NCI-H187 treated with DMSO at 0.1 percent for 48 hours (cell line): ENCODE results near the gene SIRPA.

ENCODE experiments used
- DNase-seq: peaks from one replicate; lab custom pipeline; 2025; lab: John Stamatoyannopoulos, UW

The SIRPA gene

DNA sequence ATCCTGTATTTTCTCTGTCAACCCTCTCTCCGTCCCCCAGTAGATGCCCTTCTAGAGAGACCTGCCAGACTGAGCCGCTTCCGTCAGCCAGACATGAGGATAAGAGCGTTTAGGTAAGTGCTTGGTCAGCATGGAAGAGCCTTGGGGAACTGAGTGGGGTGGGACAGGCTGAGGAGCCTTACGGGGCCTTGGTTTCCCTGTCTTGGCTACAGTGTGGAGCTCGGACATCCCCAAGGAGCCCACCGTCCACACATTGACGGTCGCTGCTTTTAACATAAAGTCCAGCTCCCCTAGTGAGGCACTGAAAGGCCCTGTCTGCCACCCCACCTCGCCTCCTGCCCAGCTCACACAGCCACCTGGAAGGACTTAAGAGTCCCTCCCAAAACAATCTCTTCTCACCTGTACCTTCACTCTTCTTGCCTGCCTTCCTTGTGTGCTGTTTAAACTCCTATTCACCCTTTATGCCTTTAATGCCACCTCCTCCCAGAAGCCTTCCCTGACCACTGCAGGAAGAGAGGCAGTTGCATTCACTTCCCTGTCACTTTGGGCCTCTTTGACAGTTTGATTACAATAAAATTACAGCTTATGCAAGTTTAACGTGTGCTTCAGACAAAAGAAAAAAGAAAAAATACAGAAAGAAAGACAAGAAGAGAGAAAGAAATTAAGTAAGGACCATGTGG is 56.4 kb downstream of the SIRPA start:
- DNase-seq: no peak

DNA sequence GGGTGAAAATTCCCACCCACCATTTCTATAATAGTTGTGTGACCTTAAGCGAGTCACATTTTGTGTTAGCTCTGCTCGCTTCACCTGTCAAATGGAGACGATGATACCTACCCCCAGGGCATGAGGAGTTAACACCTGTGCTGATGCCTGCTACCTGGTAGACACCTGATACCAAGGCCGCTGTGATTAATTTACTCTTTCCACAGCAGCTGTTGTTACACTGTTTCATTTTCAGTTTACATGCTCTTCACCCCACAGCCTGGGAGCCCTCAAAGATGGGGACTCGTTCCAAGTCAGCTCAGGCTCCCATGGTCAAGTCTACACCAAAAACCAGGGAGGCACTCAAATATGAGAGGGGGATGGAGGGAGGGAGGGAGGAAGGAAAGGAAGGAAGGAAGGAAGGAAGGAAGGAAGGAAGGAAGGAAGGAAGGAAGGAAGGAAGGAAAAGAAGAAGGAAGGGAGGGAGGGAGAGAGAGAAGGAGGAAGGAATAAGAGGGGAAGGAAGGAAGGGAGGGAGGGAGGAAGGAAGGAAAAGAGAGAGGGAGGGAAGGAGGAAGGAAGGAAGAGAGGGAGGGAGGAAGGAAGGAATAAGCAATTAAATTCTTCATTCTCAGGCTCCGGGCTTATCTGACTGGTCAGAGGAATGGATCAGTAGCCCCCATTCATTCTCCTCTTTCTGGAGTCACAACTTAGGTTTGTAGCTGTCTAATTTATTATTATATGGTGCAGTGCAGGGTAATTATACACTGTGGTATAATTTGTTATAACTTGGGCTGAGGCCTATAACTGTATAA is 57.7 kb downstream of the SIRPA start:
- no peak for DNase-seq

GRCh38 chr20:1953621-1954020 is 58.4 kb downstream of the SIRPA start:
- DNase-seq: no peak

DNA sequence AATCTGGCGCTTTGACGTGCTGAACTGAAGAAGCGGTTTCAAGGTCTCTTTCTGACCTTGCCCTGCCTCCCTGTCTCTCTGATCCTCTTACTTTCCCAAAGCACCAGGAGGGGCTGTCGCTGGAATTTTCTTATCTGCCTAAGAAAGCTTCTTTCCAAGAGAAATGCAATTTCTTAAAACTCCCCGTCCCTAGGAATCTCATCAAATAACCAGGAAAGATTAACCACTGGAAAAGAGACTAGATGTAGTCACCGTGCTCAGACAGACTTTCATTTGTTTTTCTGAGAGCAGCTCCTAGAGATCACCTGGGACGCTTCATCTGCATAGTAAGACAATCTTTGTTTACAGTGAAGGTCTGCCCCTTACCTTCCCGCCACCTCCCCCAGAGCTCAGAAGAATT is 60.0 kb downstream of the SIRPA start:
- DNase-seq: no peak

- DNase-seq: no peak
These were observed 63.2 kb downstream of the SIRPA start for GRCh38 chr20:1958426-1958825.

DNA sequence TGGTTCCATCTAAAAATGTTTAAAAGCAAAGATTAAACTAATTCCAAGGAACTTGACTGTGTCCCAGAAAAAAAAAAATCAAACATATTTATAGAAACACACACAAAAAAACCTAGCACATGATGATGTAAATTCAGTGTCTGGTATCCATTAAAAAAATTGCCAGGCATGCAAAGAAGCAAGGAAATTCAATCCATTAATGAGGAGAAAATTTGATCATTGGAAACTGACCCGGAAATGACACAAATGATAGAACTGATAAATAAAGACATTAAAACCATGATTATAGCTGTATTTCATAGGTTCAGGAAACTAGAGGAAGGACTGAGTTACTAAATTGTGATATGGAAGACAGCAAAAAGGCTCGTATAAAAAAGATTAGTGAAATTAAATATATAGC is 63.9 kb downstream of the SIRPA start:
- DNase-seq: no peak

- DNase-seq: no peak
These were observed 66.2 kb downstream of the SIRPA start for GRCh38 chr20:1961374-1961773.

GRCh38 chr20:1964061-1964460 is 68.9 kb downstream of the SIRPA start:
- no peak for DNase-seq

- DNase-seq: no peak
These were observed 69.6 kb downstream of the SIRPA start for GRCh38 chr20:1964659-1965405.

DNA sequence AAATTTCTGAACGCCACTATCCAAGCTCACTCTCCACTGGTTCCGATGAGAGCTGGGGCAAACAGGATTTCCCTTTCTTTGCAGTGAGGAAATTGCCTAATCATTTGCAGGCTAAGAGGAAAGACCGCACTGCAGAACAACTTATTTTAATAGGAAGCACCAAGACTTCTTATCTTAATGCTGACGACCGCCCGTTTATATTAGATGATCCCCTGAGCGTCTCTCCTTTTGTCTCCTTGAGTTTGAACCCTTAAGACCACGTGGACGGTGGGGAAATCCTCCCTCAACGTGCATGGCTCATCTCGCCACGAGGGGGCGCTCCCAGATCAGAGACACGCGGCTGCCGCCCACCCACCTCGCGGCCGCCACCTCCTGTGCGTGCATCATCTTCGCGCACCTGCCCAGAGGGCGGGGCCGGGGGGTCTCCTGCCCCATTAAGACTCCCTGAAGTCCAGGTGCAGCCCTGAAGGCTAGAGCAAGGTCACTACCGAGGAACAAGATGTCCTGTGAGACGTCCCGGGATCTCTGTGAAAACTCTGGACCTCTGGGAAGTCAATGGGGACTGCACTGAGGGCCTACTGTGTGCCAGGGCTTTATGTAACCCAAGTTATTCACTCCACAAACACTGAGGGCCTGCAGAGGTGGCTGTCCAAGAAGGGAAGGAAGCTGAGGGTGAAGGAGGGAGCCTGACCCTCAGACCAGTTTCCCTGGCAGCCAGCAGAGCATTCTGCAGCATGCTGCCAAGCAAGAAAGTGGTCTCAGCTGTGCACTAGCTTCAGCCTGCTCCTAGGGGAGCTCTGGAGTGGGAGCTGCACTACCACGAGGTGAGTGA is 70.5 kb downstream of the SIRPA start:
- DNase-seq: no peak

- no peak for DNase-seq
These were observed 73.8 kb downstream of the SIRPA start for GRCh38 chr20:1968964-1969363.

DNA sequence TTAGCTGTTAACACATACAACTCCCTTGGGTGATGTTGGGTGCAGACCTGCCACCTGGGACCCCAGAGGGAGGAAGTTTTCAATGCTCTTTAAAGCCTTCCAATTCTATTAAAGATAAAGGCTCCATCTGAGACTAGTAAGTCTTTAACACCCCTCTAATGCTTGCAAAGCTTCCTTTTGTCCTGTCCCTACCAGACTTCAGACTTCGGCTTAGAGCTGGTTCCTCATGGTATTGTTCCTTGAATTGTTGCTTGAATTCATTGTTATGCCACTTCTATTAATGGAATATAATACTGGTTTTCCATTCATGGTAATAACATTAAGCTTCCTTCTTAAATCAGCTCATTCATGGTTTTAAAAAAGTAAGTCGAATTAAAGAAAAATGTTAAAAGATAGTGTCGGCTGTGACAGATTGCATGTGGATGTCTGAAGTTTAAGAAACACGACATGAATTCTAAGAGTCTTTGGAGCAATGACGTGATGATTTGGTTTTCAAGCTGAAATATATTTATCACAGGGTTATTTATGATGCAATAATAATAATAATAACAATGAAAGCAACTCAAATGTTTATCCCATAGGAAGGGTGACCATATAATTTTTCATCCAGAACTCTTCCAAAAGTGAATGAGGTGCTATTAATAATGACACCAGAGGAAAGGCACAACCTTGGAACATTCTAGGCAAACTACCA is 76.8 kb downstream of the SIRPA start:
- DNase-seq: no peak

- no peak for DNase-seq
These were observed 78.6 kb downstream of the SIRPA start for GRCh38 chr20:1973601-1974440.

GRCh38 chr20:1975291-1975690 is 80.1 kb downstream of the SIRPA start:
- no peak for DNase-seq

DNA sequence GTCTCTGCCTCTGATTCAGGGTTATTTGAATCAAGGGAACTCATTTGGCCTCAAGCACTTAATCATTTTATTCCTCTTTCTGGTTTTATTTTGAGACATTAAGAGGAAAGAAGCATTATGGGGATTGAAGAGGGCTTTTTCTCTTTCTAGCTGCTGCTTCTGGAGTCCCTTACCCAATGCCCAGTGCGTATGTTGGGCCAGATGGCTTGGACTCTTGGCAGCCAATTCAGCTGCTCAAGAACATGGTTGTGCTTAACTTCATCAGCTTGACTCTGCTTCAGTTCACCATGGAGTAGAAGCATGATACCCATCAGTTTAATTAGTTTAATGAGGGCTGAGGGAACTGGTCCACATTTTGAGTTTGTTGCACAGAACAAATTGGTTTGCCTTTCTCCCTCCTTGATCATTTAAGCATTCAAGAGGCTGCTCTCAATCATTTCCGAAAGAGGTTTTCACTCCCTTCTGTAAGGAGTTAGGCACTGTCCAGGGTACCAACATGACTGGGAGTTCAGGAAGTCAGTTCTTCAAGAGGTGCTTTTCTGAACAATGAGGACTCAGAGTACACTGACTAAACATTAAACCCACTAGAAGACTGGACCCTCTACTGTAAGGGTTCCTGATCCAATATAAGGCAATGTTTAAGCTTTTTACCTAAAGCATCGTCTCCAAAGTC is 84.0 kb downstream of the SIRPA start:
- no peak for DNase-seq

GRCh38 chr20:1982686-1983085 is 87.5 kb downstream of the SIRPA start:
- DNase-seq: no peak

GRCh38 chr20:1983301-1983700 is 88.1 kb downstream of the SIRPA start:
- no peak for DNase-seq

- no peak for DNase-seq
These were observed 92.6 kb downstream of the SIRPA start for GRCh38 chr20:1987826-1988225.
